Peyer's patch (tissue), 4 donors: ENCODE results near the gene SHKBP1.

ENCODE experiments used
- POLR2A ChIP-seq, 2 donors: fragments of 450-650 bp; IDR thresholded peaks; one replicate each; pipeline ENCODE4 v1.5.1; 2017; ENCODE audit warnings: antibody characterized with exemption in 2 of 2, mild to moderate bottlenecking in 2 of 2, moderate library complexity in 2 of 2
- TF ChIP-seq, protein P1 (sequence below), 6 experiments: fragments of 450-650 bp in 4 of 6; fragments of 200-600 bp in 2 of 6; sonication (generic) in 1 of 6; IDR thresholded peaks; one replicate each; pipeline ENCODE4 v1.5.1; 2017 to 2019; ENCODE audit warnings: antibody characterized with exemption in 6 of 6, mild to moderate bottlenecking in 3 of 6, moderate library complexity in 1 of 6

- TF ChIP-seq, protein P1, sequence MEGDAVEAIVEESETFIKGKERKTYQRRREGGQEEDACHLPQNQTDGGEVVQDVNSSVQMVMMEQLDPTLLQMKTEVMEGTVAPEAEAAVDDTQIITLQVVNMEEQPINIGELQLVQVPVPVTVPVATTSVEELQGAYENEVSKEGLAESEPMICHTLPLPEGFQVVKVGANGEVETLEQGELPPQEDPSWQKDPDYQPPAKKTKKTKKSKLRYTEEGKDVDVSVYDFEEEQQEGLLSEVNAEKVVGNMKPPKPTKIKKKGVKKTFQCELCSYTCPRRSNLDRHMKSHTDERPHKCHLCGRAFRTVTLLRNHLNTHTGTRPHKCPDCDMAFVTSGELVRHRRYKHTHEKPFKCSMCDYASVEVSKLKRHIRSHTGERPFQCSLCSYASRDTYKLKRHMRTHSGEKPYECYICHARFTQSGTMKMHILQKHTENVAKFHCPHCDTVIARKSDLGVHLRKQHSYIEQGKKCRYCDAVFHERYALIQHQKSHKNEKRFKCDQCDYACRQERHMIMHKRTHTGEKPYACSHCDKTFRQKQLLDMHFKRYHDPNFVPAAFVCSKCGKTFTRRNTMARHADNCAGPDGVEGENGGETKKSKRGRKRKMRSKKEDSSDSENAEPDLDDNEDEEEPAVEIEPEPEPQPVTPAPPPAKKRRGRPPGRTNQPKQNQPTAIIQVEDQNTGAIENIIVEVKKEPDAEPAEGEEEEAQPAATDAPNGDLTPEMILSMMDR (IDR thresholded peaks at IDR 0.05), result no peak
- TF ChIP-seq POLR2A (IDR thresholded peaks at IDR 0.05), result no peak
Observed at GRCh38 chr19:40598918-40599307, 22.2 kb downstream of the SHKBP1 start.
